OCI-M1 (cell line): ENCODE data around the gene PIK3CG.
"Not testable (repeated sequence)": the region's sequence is repeated elsewhere in the genome, so short reads cannot be mapped to it uniquely, and the experiment has no call there.

ENCODE experiments used
- DNase-seq: peaks from one replicate; lab custom pipeline; 2025; lab: John Stamatoyannopoulos, UW

PIK3CG gene

GRCh38 chr7:106865130-106866041 is at the start of gene PIK3CG:
Gene PIK3CG, plus strand, starts transcription at chr7:106865282. Its CDS starts 2,280 bp downstream, at chr7:106867562.
- peak; percentile 61 for DNase-seq

- DNase-seq, result no peak
Measured at GRCh38 chr7:106817098-106817497, 48.0 kb upstream of the PIK3CG start.

GRCh38 chr7:106818736-106819135 is 46.3 kb upstream of the PIK3CG start:
- no peak for DNase-seq

GRCh38 chr7:106819546-106819945 is 45.5 kb upstream of the PIK3CG start:
- DNase-seq, result no peak

- no peak for DNase-seq
Measured at GRCh38 chr7:106820321-106821217, 44.5 kb upstream of the PIK3CG start.

- no peak for DNase-seq
Measured at GRCh38 chr7:106823631-106824030, 41.5 kb upstream of the PIK3CG start.

- DNase-seq, result no peak
Measured at GRCh38 chr7:106824458-106824857, 40.6 kb upstream of the PIK3CG start.

GRCh38 chr7:106827626-106828025 is 37.5 kb upstream of the PIK3CG start:
- DNase-seq, result no peak

- no peak for DNase-seq
Measured at GRCh38 chr7:106829496-106829895, 35.6 kb upstream of the PIK3CG start.

GRCh38 chr7:106830896-106831295 is 34.2 kb upstream of the PIK3CG start:
- DNase-seq, result not testable (repeated sequence)

- DNase-seq, result no peak
Measured at GRCh38 chr7:106836816-106837215, 28.3 kb upstream of the PIK3CG start.

- no peak for DNase-seq
Measured at GRCh38 chr7:106839511-106839910, 25.6 kb upstream of the PIK3CG start.

GRCh38 chr7:106840342-106840741 is 24.7 kb upstream of the PIK3CG start:
- no peak for DNase-seq

- no peak for DNase-seq
Measured at GRCh38 chr7:106841896-106842390, 23.1 kb upstream of the PIK3CG start.

- DNase-seq, result no peak
Measured at GRCh38 chr7:106844279-106844997, 20.6 kb upstream of the PIK3CG start.

- no peak for DNase-seq
Measured at GRCh38 chr7:106848049-106848448, 17.0 kb upstream of the PIK3CG start.

- no peak for DNase-seq
Measured at GRCh38 chr7:106848851-106849442, 16.1 kb upstream of the PIK3CG start.

- DNase-seq, result not testable (repeated sequence)
Measured at GRCh38 chr7:106851632-106852031, 13.4 kb upstream of the PIK3CG start.

- no peak for DNase-seq
Measured at GRCh38 chr7:106853250-106853908, 11.7 kb upstream of the PIK3CG start.

- DNase-seq, result no peak
Measured at GRCh38 chr7:106855540-106856132, 9.4 kb upstream of the PIK3CG start.
